Esophagus (tissue), 2 donors: Measurements from ENCODE around the gene SF3B2. TPM values are rescaled to one million over a fixed set of nuclear protein-coding genes. Genes with fewer than 3 reads are reported as not detected.

Source experiments
- H3K27ac ChIP-seq, 2 donors: one replicate each; pipeline ENCODE4 v1.5.1; 2013; ENCODE audit warnings: low read depth in 2 of 2, mild to moderate bottlenecking in 2 of 2, inconsistent platforms in 1 of 2, low read length in 1 of 2, moderate library complexity in 1 of 2
- H3K27me3 ChIP-seq, 2 donors: one replicate each; pipeline ENCODE4 v1.6.1; 2013; ENCODE audit warnings: low read length in 2 of 2, control low read depth in 1 of 2, mild to moderate bottlenecking in 1 of 2; ENCODE audit not compliant: insufficient read depth in 2 of 2, control insufficient read depth in 1 of 2
- H3K36me3 ChIP-seq, 2 donors: one replicate each; pipeline ENCODE4 v1.6.1; 2013; ENCODE audit warnings: low read length in 1 of 2; ENCODE audit not compliant: control insufficient read depth in 2 of 2, insufficient read depth in 2 of 2
- H3K4me1 ChIP-seq, 2 donors: one replicate each; pipeline ENCODE4 v1.6.1; 2013; ENCODE audit warnings: low read length in 1 of 2; ENCODE audit not compliant: control insufficient read depth in 2 of 2, insufficient read depth in 2 of 2
- H3K4me3 ChIP-seq, 2 donors: one replicate each; pipeline ENCODE4 v1.5.1; 2013; ENCODE audit warnings: low read length in 2 of 2, mild to moderate bottlenecking in 2 of 2, low read depth in 1 of 2, moderate library complexity in 1 of 2
- H3K9me3 ChIP-seq, 2 donors: one replicate each; pipeline ENCODE4 v1.6.1; 2013; ENCODE audit warnings: mild to moderate bottlenecking in 2 of 2, low read depth in 1 of 2, low read length in 1 of 2, moderate library complexity in 1 of 2; ENCODE audit not compliant: control insufficient read depth in 2 of 2, insufficient read depth in 1 of 2
- WGBS, 2 donors: extraction: QIAGEN DNeasy Blood & Tissue Kit; methylation state at CpG; one replicate each; pipeline ENCODE4 v1.1.7; 2013; 5-methylcytosine and 5-hydroxymethylcytosine counted together
- polyA plus RNA-seq, 2 donors: library from polyadenylated mRNA; stranded (reverse); fragments of 200-250 nt; gene quantifications; one replicate each; pipeline ENCODE4 v1.2.3, GENCODE V29; 2013
- donor health status: healthy with polysubstance abuse.
- donor health status: Bipolar disorder and iron deficiency.

The SF3B2 gene
- polyA plus RNA-seq, 2 donors = 61.9 to 80.2 TPM

DNA sequence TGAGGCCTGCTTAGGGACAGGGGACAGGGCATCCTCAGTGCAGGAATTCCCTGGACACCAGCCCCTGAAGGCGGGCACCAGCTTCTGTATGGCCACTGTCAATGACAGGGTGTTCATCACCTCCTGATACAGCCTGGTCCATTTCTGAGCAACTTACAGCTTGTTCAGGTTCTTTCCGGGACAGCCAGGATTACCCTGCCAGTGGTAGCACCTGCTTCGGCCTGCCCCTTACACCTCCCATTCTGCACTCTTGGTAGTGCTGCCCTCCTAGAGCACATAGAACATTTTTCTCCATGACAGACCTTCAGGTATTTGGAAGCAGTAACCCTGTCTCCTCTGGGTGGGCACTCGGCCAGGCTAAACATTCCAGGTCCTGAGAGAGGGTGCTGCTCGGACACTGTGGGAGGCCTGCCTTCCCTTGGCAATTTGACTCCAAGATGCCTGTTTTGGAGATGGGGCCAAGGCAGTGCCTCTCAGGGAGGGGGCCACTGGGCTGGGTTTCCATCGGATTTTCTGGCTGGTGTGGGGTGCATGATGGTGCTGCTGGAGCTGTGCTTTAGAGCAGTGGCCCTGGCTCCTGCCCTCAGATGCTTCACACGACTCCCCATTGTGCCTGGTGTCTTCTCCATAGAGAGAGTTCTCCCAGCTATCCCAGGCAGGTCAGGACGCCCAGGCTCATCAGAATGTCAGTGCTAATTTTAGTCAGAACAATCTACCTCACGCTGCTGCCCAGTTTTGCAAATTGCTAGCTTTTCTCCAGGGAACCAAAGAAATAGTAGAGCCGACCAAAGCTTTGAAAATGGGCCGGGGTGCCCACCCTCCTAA, 4.4 kb upstream of the SF3B2 start:
- Histone ChIP-seq H3K36me3 (no peaks in the 10 kb centered on the region), H3K4me3 (no peak overlapping the region), H3K27me3 (no peaks in the 10 kb centered on the region), H3K27ac (no peak overlapping the region), H3K9me3 (no peaks in the 10 kb centered on the region), H3K4me1 (peaks cover 0 to 9% of the 10 kb centered on the region in 2 donors)
- WGBS, 2 donors = 76 to 79% methylated on average over 11 of the region's 11 CpGs

DNA sequence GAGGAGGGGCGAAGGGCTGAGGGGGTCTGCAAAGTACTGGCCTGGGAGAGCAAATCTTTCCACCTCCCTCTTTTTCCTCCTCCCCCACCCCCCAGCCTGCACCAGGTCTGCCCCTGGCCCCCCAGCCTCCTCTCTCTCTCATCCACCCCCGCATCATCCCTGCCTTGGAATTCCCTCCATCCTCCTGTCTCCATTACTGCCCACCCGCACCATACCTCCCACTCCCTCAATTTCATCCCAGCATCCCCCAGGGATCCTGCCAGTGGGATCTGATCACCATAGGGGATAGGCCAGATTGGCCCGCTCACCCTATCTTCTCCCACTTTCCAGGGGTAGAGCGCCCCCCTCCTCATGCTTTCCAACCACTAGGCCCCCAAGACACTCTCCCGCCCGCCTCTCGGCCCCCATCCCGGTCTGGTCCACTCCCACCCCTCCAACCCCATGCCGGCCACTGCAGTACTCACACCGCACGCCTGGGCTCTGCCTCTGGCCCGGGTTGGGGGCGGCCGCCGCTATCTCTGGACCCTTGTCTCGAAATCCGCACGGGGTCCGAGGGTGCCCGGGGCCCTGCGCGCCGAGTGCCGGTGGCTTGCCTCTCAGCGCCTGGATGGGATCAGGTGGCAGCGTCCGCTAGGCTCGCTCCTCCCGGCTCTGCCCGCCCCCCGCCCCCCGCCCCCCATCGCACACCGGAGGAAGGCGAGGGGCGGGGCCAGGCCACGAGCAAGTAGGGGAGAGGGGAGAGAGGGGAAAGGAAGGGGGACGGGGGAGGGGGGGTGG, 3.4 kb upstream of the SF3B2 start, which contains the start of gene GAL3ST3:
TSS of gene GAL3ST3 (minus strand) at position 615 of the 777 bp plus-strand sequence. CDS start 3,746 bp downstream, outside the sequence.
- no peak within 1 kb of the TSS for H3K27ac ChIP-seq
- H3K36me3 ChIP-seq = no peaks in the 10 kb centered on the region
- H3K27me3 ChIP-seq = no peaks in the 10 kb centered on the region
- H3K4me1 ChIP-seq = peaks cover 4 to 9% of the 10 kb centered on the region in 2 donors
- H3K9me3 ChIP-seq = no peaks in the 10 kb centered on the region
- no peak within 1 kb of the TSS for H3K4me3 ChIP-seq
- WGBS, 2 donors = 15 to 17% methylated on average over 31 to 39 of the region's 39 CpGs

DNA sequence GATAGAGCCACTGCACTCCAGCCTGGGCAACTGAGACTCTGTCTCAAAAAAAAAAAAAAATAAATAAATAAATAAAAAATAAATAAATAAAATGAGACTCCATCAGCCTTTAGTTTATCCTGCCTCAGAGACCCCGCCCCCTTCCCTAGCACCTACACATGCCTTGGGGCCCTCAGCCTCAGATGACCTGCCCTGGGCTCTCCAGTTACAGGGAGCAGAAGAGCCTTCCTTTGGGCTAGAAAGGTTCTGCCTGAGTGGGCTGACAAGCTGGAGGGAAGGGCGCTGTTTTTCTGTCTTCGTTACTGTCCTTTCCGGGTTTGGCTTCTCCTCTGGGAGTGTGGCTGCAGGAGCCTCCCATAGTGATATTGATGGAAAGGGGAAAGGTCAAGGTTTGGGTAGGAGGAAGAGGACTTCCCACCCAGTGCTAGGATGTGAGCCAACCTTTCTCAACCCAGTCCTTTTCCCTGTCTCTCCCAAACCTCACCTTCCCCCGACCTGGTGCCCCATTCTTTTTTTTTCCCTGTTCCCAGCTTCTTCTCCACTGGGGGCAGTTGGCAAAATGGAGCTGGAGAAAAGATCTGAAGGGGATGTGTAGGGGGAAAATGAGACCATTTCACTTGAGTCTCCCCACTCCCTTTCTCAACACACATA, 1.5 kb upstream of the SF3B2 start:
- Histone ChIP-seq H3K36me3 (peaks cover 3 to 5% of the 10 kb centered on the region in 2 donors), H3K27ac (no peak overlapping the region), H3K9me3 (no peaks in the 10 kb centered on the region), H3K4me3 (no peak overlapping the region), H3K4me1 (peaks cover 4 to 6% of the 10 kb centered on the region in 2 donors), H3K27me3 (no peaks in the 10 kb centered on the region)
- WGBS, 2 donors = 81 to 88% methylated on average over 5 of the region's 5 CpGs

DNA sequence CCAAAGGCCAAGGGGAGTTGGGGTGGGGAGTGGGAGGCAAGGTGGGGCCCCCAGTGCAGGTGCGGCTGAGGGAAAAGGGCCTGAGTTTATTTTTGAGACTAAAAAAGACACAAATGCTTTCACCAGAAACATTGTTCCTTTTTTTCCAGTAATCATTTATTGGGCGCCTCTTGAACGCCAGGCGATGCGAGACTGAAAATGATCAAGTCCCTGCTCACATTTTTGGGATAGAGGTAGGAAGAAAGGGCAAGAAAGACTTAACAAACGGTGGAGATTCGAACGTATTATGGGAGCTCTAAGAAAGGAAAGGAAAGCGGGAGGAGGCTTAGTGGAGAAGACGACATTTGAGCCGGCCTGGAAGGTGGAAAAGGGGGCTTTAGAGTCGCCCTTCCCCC, 796 bp upstream of the SF3B2 start:
- no peaks in the 10 kb centered on the region for H3K9me3 ChIP-seq
- H3K36me3 ChIP-seq = peaks cover 3 to 5% of the 10 kb centered on the region in 2 donors
- no peaks in the 10 kb centered on the region for H3K27me3 ChIP-seq
- WGBS, 2 donors = 20 to 24% methylated on average over 12 of the region's 12 CpGs
- peak overlapping the region; percentile 93 to 97 for H3K4me3 ChIP-seq
- peaks cover 4 to 6% of the 10 kb centered on the region in 2 donors for H3K4me1 ChIP-seq
- H3K27ac ChIP-seq = peak overlapping the region; percentile 75 to 85

DNA sequence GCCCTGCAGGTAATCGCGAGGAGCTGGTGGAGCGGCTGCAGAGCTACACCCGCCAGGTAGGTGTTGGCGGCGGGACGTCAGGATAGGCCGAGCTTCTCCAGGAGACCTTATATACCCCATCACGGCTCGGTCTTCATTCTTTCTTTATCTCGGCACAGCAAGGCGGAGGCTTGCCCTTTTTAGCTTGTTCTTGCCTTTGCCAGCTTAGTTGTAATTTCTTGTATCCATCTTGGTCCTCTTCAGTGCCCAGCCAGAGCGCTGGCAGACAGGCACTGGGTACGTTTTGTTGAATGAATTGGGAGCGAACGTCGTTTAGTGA, 459 bp downstream of the SF3B2 start:
- peak overlapping the region; percentile 93 to 97 for H3K4me3 ChIP-seq
- 1 to 2% methylated on average over 17 of the region's 17 CpGs for WGBS, 2 donors
- no peaks in the 10 kb centered on the region for H3K27me3 ChIP-seq
- H3K4me1 ChIP-seq = peaks cover 4 to 6% of the 10 kb centered on the region in 2 donors
- peak overlapping the region; percentile 83 to 86 for H3K27ac ChIP-seq
- H3K9me3 ChIP-seq = no peaks in the 10 kb centered on the region
- peaks cover 3 to 15% of the 10 kb centered on the region in 2 donors for H3K36me3 ChIP-seq

DNA sequence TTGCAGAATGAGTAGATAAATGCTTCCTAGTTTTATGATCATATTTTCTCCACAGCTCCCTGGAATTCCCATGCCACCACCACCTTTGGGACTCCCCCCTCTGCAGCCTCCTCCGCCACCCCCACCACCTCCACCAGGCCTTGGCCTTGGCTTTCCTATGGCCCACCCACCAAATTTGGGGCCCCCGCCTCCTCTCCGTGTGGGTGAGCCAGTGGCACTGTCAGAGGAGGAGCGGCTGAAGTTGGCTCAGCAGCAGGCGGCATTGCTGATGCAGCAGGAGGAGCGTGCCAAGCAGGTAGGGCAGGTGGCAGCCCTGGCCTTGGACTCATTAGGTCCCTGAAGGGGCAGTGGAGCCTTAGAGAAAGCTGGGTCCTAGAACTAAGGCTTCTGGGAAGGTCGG, 2.9 kb downstream of the SF3B2 start:
- Histone ChIP-seq H3K4me3 (no peak overlapping the region), H3K27me3 (no peaks in the 10 kb centered on the region), H3K27ac (no peak overlapping the region), H3K36me3 (peaks cover 11 to 36% of the 10 kb centered on the region in 2 donors), H3K4me1 (peaks cover 4 to 6% of the 10 kb centered on the region in 2 donors), H3K9me3 (no peaks in the 10 kb centered on the region)
- 90% methylated on average over 7 of the region's 7 CpGs for WGBS, 2 donors

DNA sequence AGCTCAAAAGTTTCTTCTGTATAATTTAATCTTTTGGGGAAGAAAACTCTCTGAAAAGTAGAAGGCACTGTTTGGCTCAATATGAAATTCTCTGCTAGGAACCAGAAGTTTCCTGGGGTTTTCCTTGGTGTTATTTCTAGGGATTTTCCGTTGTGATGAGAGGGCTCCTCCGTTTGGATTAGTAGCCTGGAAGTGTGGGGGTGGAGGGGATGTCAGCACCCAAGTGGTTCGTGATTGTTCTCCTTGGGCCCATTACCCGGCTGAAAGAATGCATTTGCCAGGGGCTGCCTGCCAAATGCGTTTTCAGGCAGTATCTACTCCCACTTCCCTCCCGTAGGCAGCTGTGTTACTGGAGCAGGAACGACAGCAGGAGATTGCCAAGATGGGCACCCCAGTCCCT, 4.3 kb downstream of the SF3B2 start:
- H3K27me3 ChIP-seq = no peaks in the 10 kb centered on the region
- peaks cover 14 to 44% of the 10 kb centered on the region in 2 donors for H3K36me3 ChIP-seq
- H3K9me3 ChIP-seq = no peaks in the 10 kb centered on the region
- H3K4me1 ChIP-seq = peaks cover 1 to 4% of the 10 kb centered on the region in 2 donors
- no peak overlapping the region for H3K27ac ChIP-seq
- WGBS, 2 donors = 50 to 60% methylated on average over 7 of the region's 7 CpGs
- no peak overlapping the region for H3K4me3 ChIP-seq

DNA sequence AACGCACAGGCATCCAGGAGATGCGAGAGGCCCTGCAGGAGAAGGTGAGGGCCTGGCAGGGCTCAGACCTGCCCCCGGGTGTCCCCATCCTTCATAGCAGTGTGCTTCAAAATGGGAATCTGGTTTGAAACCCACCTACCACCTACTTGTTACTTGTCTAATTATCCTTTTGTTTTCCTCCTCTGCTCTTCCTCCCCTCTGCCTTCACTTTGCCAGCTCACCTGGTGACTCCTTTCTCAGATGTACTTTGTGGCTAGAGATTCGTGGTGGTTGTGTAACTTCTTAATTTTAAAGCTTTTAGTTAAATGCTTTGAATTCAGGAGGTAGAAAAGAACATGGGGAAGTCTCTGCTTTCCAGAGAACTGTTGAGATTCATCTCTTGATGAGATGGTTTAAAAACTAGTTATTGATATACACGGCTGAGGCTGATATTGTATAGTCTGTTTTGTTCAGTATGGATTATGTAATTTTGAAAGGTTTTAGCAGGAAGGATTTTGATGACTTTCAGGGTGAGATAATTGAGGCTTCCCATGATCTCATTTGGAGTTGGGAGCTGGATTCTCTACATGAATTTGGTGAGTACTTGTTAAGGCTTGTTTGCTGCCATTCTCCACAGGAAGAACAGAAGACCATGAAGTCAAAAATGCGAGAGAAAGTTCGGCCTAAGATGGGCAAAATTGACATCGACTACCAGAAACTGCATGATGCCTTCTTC, 8.0 kb downstream of the SF3B2 start:
- Histone ChIP-seq H3K27me3 (no peaks in the 10 kb centered on the region), H3K27ac (no peak overlapping the region), H3K4me1 (no peaks in the 10 kb centered on the region), H3K36me3 (peaks cover 22 to 56% of the 10 kb centered on the region in 2 donors), H3K9me3 (no peaks in the 10 kb centered on the region), H3K4me3 (no peak overlapping the region)
- 67 to 69% methylated on average over 8 of the region's 8 CpGs for WGBS, 2 donors

DNA sequence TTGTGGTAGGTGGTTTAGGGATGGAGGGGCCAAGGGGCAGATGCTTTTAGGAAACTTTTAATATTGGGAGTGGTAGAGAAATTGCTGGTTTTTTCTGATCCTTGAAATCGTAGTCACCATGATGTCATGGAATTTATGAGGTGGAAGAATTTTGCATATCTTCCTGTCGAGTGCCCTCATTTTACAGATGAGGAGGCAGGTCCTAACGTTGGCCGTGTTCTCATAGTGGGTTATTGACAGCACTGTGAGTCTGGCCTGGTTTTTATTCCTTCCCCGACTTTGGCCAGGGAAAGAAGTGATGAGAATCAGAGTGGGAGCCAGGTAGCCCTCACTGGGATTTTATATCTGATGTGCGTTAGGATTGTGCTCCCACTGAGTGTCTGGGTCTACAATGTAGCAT, 9.1 kb downstream of the SF3B2 start:
- WGBS, 2 donors = 80% methylated on average over 6 of the region's 6 CpGs

More for the DNA sequence above, 9.1 kb downstream of the SF3B2 start:
- H3K4me1 ChIP-seq = no peaks in the 10 kb centered on the region
- H3K9me3 ChIP-seq = no peaks in the 10 kb centered on the region
- no peak overlapping the region for H3K4me3 ChIP-seq
- peaks cover 19 to 52% of the 10 kb centered on the region in 2 donors for H3K36me3 ChIP-seq
- H3K27me3 ChIP-seq = no peaks in the 10 kb centered on the region
- no peak overlapping the region for H3K27ac ChIP-seq
